ENCODE results near the gene RHOBTB3. TPM values are rescaled to one million over a fixed set of nuclear protein-coding genes. Genes with fewer than 3 reads are reported as not detected.

RHOBTB3 gene
- total RNA-seq, 3 donors from 2014 or later, result 56.5 to 85.2 (median 60.4) TPM

DNA sequence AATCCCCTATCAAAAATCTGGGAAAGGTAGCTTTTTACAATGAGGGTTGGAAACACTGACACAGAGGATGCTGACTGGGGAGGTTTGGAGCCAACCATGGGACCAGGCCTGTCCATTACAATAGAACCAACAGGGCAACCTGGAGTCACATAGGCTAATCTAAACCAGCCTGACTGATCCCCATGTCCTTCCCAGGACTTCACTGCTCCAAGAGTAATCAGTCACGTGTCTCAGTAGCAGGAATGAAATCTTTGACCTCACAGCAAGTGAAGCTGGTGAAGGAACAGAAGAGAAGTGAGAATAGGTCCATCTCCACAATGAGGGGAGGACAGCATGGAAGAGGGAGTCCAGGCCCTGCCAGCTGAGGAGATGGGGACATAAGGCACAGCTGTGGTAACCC, 107.4 kb downstream of the RHOBTB3 start:
- no peak for DNase-seq
- no peaks in the 10 kb centered on the region for H3K36me3 ChIP-seq (ENCODE audit: low read depth)
- TF ChIP-seq, protein P1, sequence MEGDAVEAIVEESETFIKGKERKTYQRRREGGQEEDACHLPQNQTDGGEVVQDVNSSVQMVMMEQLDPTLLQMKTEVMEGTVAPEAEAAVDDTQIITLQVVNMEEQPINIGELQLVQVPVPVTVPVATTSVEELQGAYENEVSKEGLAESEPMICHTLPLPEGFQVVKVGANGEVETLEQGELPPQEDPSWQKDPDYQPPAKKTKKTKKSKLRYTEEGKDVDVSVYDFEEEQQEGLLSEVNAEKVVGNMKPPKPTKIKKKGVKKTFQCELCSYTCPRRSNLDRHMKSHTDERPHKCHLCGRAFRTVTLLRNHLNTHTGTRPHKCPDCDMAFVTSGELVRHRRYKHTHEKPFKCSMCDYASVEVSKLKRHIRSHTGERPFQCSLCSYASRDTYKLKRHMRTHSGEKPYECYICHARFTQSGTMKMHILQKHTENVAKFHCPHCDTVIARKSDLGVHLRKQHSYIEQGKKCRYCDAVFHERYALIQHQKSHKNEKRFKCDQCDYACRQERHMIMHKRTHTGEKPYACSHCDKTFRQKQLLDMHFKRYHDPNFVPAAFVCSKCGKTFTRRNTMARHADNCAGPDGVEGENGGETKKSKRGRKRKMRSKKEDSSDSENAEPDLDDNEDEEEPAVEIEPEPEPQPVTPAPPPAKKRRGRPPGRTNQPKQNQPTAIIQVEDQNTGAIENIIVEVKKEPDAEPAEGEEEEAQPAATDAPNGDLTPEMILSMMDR (IDR thresholded peaks at IDR 0.05), result no peak
- H3K9me3 ChIP-seq, result no peaks in the 10 kb centered on the region
- H3K4me1 ChIP-seq (ENCODE audit: low read depth), result peaks cover 24% of the 10 kb centered on the region
- intact Hi-C loops (cut with DNase I, micrococcal nuclease), result no loop called here
- H3K4me3 ChIP-seq, result no peak overlapping the region
- ATAC-seq, result no peak

DNA sequence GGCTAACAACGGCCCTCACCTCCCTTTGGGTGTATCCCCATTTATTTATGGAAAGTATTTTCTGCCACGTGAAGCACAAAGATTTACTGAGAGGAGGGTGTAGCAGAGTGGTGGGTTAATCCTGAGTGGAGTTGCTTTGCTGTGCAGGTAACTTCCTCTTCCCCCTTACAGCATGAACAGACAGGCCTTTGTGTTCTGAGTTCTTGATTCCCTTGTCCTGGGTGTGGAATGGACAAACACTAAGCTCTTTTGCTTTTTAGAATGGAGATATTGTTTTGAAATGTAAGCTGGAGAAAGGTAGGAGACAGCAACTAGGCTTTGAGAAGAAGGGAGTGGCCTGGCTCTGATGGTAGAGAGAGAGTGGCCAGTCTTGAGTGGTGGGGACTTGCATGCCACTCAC, 108.5 kb downstream of the RHOBTB3 start:
- intact Hi-C loops (cut with DNase I, micrococcal nuclease), result loop anchor here in 1 of 2 donors (10.0 kb wide), 1 partner anchor 195 kb away; the partner anchor contains the start of gene RFESD
- DNase-seq (no peak), ATAC-seq (peak; percentile 31)
- TF ChIP-seq, protein P1 (IDR thresholded peaks at IDR 0.05), result no peak
- Histone ChIP-seq H3K36me3 (ENCODE audit: low read depth) (no peaks in the 10 kb centered on the region), H3K4me3 (no peak overlapping the region), H3K9me3 (no peaks in the 10 kb centered on the region), H3K4me1 (ENCODE audit: low read depth) (peaks cover 19% of the 10 kb centered on the region)

DNA sequence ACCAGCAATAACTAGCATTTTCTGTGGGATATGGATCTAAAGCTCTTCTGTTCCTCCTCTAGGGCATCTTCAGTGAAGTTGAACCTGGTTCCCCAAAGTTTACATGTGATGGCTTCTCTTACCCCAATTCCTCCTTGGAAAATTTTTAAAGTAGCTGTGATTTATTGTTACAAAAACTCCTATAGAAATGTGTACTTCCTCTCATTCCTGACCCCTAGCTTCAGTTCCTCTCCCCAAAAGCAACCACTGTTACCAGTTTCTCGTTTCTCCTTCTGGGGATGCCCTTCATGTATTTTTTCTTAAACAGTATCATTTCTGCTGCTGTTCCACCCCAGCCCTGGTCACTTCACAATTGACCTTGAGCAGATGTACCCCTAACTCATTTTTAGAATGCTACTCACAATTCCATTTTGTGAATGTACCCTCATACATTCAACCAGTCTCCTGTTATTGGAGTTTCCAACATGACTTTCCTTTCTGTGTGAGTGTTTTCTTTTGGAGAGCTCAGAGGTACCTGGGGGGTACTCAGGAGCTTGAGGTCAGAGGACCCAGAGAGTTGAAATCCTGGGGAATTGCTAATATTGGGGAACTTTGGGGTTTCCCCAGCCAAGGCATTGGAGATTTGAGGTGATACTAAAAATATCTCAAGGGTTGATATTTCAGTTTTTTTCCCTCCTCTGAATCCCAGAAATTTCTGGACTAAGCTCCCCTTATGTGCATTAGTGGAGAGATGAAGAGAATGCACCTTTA, 110.0 kb downstream of the RHOBTB3 start:
- DNase-seq, result no peak
- intact Hi-C loops (cut with DNase I, micrococcal nuclease), result loop anchor here in 1 of 2 donors (10.0 kb wide), 1 partner anchor 196 kb away; the partner anchor contains the start of gene RFESD

DNA sequence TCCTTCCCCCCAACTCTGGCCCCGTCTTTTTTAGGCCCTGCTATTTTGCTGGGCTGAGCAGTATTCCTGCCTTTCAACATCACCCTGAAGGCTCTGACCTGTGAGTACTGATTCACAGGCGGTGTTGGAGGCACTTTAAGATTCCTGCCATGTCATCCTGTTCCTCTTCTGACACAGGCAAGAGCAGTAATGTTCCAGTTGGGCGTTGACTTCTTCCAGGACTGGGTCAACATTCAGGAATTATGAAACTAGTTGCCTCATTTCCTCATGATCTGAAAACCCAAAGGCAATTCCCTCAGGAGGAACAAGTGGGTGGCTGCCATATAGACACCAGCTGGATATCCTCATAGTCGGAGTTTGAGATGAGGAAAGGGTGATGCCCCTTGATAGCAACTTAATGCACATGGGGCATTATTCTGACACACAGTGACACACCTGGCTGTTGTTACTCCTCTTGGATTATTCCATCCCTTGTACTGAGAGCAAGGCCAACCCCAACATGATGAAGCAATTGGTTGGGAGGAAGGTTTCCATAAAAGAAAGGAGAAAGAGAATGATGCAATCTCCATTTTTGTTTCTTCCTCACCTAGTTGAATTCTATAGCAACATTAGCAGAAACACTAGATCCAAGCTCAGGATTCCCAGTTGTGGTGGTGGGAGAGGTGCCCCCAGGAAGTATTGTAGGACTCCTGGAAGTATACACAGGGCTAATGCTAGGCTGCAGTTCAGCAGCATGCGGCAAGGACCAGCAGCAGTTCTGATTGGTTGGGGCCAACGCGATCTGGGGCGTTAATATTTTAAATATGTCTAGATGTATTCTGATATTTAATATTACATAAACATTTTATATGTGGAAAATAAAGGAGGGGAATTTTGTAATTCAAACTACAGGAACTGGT, 111.0 kb downstream of the RHOBTB3 start:
- ATAC-seq (peak; percentile 87), DNase-seq (peak in 1 of 3 donors; percentile 66)
- TF ChIP-seq, protein P1 (IDR thresholded peaks at IDR 0.05), result no peak
- no peaks in the 10 kb centered on the region for H3K36me3 ChIP-seq (ENCODE audit: low read depth)
- peaks cover 12% of the 10 kb centered on the region for H3K4me1 ChIP-seq (ENCODE audit: low read depth)
- intact Hi-C loops (cut with DNase I, micrococcal nuclease), result loop anchor here in 1 of 2 donors (1.0 to 10.0 kb wide), 2 partner anchors 59 to 197 kb away; partner anchors contain the start of gene RFESD
- no peaks in the 10 kb centered on the region for H3K9me3 ChIP-seq
- H3K4me3 ChIP-seq, result no peak overlapping the region

More for the DNA sequence above, 110.0 kb downstream of the RHOBTB3 start:
- TF ChIP-seq, protein P1 (IDR thresholded peaks at IDR 0.05), result no peak
- H3K36me3 ChIP-seq (ENCODE audit: low read depth), result no peaks in the 10 kb centered on the region
- no peak for ATAC-seq
- no peak overlapping the region for H3K4me3 ChIP-seq
- H3K9me3 ChIP-seq, result no peaks in the 10 kb centered on the region
- peaks cover 12% of the 10 kb centered on the region for H3K4me1 ChIP-seq (ENCODE audit: low read depth)

DNA sequence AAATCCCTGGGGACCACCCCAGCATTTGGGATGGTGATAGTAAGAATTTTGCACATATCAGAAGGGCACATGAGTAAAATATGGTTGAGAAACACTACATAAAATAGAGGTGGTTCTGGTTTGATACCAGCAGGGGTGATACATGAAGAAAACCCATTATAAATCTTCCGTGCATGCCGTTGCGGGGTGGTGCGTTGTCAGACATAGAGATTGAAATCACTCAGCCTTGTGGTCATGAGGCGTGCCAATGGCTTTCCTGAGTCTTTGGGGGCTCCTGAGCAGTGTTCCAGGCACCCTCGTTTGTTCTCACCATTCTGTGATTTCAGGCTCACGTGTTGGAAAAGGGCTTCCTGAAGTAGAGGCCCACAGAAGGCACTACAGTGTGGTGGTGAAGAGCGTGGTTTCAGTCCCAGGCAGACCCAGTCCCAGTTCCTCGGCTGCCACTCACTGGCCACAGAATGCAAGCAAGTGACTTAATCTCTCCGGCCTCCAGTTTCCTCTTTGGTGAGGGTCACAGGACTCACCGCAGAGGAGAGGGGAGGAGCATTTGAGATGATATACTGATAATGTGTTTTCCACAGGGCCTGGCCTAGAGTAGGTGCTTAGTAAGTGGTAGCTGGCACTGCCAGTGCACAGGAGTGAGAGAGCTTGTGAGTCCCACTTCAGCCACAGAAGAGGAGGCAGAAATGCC, 111.9 kb downstream of the RHOBTB3 start:
- intact Hi-C loops (cut with DNase I, micrococcal nuclease), result loop anchor here in 1 of 2 donors (1.0 to 10.0 kb wide), 2 partner anchors 60 to 198 kb away; partner anchors contain the start of gene RFESD
- H3K36me3 ChIP-seq (ENCODE audit: low read depth), result no peaks in the 10 kb centered on the region
- H3K4me1 ChIP-seq (ENCODE audit: low read depth), result peaks cover 12% of the 10 kb centered on the region
- ATAC-seq (peak; percentile 35), DNase-seq (peak in 2 of 3 donors; percentile 56 to 82)
- TF ChIP-seq, protein P1 (IDR thresholded peaks at IDR 0.05), result no peak
- no peaks in the 10 kb centered on the region for H3K9me3 ChIP-seq
- H3K4me3 ChIP-seq, result no peak overlapping the region

Data from mucosa of descending colon (tissue), 3 donors.